Spleen (tissue), 11 donors: ENCODE results near the gene TFG. TPM values are rescaled to one million over a fixed set of nuclear protein-coding genes. Genes with fewer than 3 reads are reported as not detected.
A peak's percentile ranks its signal among the peaks of the same experiment; 100 is the strongest.

Experiments
- DNase-seq: peaks from one replicate; pipeline ENCODE4 v3.0.0-alpha.2; 2020
- H3K27ac ChIP-seq, 8 donors: fragments of 200-600 bp; sonication (generic) in 7 of 8; 1 replicate in 4 of 8; 2 replicates in 4 of 8; pipeline versions ENCODE4 v1.5.0 to v1.8.0; 2016 to 2021; ENCODE audit warnings: inconsistent platforms in 4 of 8, mild to moderate bottlenecking in 4 of 8, moderate library complexity in 1 of 8
- H3K27me3 ChIP-seq, 7 donors: fragments of 200-600 bp; sonication (generic) in 6 of 7; replicated peaks in 1 of 7; 1 replicate in 4 of 7; 2 replicates in 3 of 7; pipeline versions ENCODE4 v1.5.0 to v1.8.0; 2016 to 2021; ENCODE audit warnings: inconsistent platforms in 3 of 7, mild to moderate bottlenecking in 1 of 7
- H3K36me3 ChIP-seq, 6 donors: fragments of 200-600 bp; sonication (generic) in 5 of 6; 1 replicate in 4 of 6; 2 replicates in 2 of 6; pipeline versions ENCODE4 v1.5.0 to v1.8.0; 2016 to 2021; ENCODE audit warnings: inconsistent platforms in 2 of 6
- H3K4me1 ChIP-seq, 6 donors: fragments of 200-600 bp; sonication (generic) in 5 of 6; 1 replicate in 3 of 6; 2 replicates in 3 of 6; pipeline versions ENCODE4 v1.5.0 to v1.8.0; 2016 to 2021; ENCODE audit warnings: inconsistent platforms in 3 of 6
- H3K4me3 ChIP-seq, 8 donors: fragments of 200-600 bp; sonication (generic) in 7 of 8; 1 replicate in 4 of 8; 2 replicates in 4 of 8; pipeline versions ENCODE4 v1.5.0 to v1.8.0; 2016 to 2021; ENCODE audit warnings: inconsistent platforms in 4 of 8, mild to moderate bottlenecking in 4 of 8, moderate library complexity in 2 of 8
- H3K9me3 ChIP-seq, 8 donors: fragments of 200-600 bp; sonication (generic) in 7 of 8; 1 replicate in 4 of 8; 2 replicates in 4 of 8; pipeline versions ENCODE4 v1.5.0 to v1.8.0; 2016 to 2021; ENCODE audit warnings: inconsistent platforms in 4 of 8
- POLR2A ChIP-seq, 3 donors: fragments of 450-650 bp; IDR thresholded peaks; one replicate each; pipeline ENCODE4 v1.5.1; 2017; ENCODE audit warnings: antibody characterized with exemption in 3 of 3, mild to moderate bottlenecking in 1 of 3
- POLR2AphosphoS5 ChIP-seq, 3 donors: sonication (generic); formaldehyde crosslinking; IDR thresholded peaks; one replicate each; pipeline ENCODE4 v1.5.1; 2017; ENCODE audit warnings: antibody characterized with exemption in 3 of 3
- WGBS, 5 donors: extraction: QIAGEN DNeasy Blood & Tissue Kit in 3 of 5; methylation state at CpG; one replicate each; pipeline versions ENCODE4 v1.1.5 to v1.1.7; 2013 to 2018; 5-methylcytosine and 5-hydroxymethylcytosine counted together
- intact Hi-C: fragments of 100-400 bp; cut with DNase I; formaldehyde crosslinking; loops from one replicate; pipeline ENCODE4 v1.15.0; 2023; ENCODE audit warnings: low total_unique reads
- polyA plus RNA-seq, 3 donors: library from polyadenylated mRNA; stranded (reverse); fragments of 200-250 nt; gene quantifications; one replicate each; pipeline ENCODE4 v1.2.1, GENCODE V29; 2013
- total RNA-seq, 7 donors: library from RNA; depleted of rRNA in 3 of 7; stranded (reverse); fragments of >200 nt in 3 of 7; fragmentation: NEBNext Ultra II Directional in 4 of 7; extraction: Animal tissue kit (Norgen Biotek cat#: 25700) in 4 of 7; gene quantifications; one replicate each; pipeline versions ENCODE4 v1.1.0 to v1.2.1, GENCODE V29; 2016 to 2021
- TF ChIP-seq, protein P1 (sequence below), 11 experiments: fragments of 200-600 bp in 7 of 11; fragments of 450-650 bp in 4 of 11; sonication (generic) in 4 of 11; IDR thresholded peaks in 8 of 11; conservative IDR thresholded peaks in 3 of 11; 1 replicate in 7 of 11; 2 replicates in 4 of 11; pipeline versions ENCODE4 v1.4.0 to v1.8.0; 2016 to 2021; ENCODE audit warnings: antibody characterized with exemption in 11 of 11, inconsistent platforms in 4 of 11, mild to moderate bottlenecking in 1 of 11
- donor health status: healthy with polysubstance abuse.
- donor health status: DM: no; HTN: no; CAD: no; lungs with moderate emphysema.
- donor health status: DM: no; HTN: no; CAD: no.
- donor health status: Bipolar disorder and iron deficiency.
- donor health status: healthy.
- donor health status: DM: no; HTN: no; CAD: no.
- donor health status: DM: yes; HTN: yes; CAD: no.

TFG gene
- total and polyA plus RNA-seq, 10 donors: 28.0 to 70.8 (median 56.4) TPM

DNA sequence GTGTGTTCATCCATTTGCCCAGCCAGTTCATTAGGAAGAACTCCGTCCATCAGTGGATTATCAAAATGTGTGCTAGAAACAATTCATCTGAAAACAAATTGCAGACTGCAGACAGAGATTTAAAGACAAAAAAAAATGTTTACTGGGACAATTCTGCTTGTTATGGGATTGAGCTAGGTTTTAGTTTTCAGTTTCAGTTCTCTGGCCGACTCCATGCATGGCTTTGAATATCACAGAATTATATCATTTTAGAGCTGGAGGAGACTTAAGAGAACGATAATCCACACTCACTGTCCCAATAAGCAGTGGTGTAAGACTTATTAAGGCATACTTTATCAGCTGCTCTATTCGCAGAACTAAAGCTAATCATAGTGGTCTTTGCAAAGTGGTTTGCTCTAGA lies 51.1 kb downstream of the TFG start:
- no peaks in the 10 kb centered on the region for H3K4me1 ChIP-seq
- no peaks in the 10 kb centered on the region for H3K9me3 ChIP-seq
- intact Hi-C loops: no loop called here
- H3K27me3 ChIP-seq: no peaks in the 10 kb centered on the region
- TF ChIP-seq, protein P1, sequence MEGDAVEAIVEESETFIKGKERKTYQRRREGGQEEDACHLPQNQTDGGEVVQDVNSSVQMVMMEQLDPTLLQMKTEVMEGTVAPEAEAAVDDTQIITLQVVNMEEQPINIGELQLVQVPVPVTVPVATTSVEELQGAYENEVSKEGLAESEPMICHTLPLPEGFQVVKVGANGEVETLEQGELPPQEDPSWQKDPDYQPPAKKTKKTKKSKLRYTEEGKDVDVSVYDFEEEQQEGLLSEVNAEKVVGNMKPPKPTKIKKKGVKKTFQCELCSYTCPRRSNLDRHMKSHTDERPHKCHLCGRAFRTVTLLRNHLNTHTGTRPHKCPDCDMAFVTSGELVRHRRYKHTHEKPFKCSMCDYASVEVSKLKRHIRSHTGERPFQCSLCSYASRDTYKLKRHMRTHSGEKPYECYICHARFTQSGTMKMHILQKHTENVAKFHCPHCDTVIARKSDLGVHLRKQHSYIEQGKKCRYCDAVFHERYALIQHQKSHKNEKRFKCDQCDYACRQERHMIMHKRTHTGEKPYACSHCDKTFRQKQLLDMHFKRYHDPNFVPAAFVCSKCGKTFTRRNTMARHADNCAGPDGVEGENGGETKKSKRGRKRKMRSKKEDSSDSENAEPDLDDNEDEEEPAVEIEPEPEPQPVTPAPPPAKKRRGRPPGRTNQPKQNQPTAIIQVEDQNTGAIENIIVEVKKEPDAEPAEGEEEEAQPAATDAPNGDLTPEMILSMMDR (IDR thresholded peaks at IDR 0.05 in 8 of 11, conservative IDR thresholded peaks at IDR 0.05 in 3 of 11): no peak
- no peak for TF ChIP-seq POLR2AphosphoS5 (IDR thresholded peaks at IDR 0.05)
- TF ChIP-seq POLR2A (IDR thresholded peaks at IDR 0.05): no peak
- H3K4me3 ChIP-seq: no peak overlapping the region
- H3K36me3 ChIP-seq: peaks cover 0 to 6% (median 0%) of the 10 kb centered on the region in 6 donors
- no peak for DNase-seq
- H3K27ac ChIP-seq: peak overlapping the region in 2 of 8 donors; percentile 5 to 13
- WGBS, 5 donors: 60 to 73% (median 70%) methylated on average over 4 of the region's 4 CpGs

DNA sequence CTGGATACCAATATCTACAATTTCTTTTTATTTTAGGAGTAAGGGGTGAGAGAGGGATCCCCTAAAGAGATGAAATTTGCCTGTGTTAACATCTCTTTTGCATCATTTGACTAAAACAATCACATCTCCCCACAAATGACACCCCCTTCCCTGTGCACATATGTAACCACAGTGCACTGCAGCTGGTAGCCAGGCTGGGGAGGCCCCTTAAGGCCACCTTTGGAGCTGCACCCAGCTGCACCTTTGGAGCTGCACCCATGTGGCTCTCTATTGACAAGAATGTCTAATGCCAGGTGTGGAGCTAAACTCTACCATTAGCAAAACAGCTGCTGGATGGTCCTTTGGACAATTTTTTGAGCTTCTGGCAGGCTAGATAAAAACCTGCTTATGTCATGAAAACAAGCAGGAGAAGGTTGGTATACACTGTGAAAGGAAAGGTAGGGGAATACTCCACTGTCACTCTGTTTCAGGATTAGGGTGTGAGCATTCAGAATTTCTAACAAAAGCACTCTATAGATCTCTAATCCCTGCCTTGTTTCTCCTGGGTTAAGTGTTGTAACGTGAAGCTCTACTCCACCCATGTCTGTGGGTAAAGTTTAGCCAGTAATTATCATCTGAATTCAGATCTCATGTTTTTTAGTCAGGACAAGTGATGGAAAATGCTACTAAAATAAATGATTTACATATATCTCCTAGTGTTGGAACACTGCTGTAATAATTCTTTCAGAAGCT lies 52.1 kb downstream of the TFG start:
- 78 to 91% (median 82%) methylated on average over 1 of the region's 1 CpG for WGBS, 5 donors
- H3K27ac ChIP-seq: no peak overlapping the region

GRCh38 chr3:100761951-100762350 lies 52.7 kb downstream of the TFG start:
- Histone ChIP-seq H3K27me3 (no peaks in the 10 kb centered on the region), H3K4me3 (no peak overlapping the region), H3K4me1 (no peaks in the 10 kb centered on the region), H3K36me3 (no peaks in the 10 kb centered on the region), H3K27ac (no peak overlapping the region), H3K9me3 (no peaks in the 10 kb centered on the region)
- intact Hi-C loops: no loop called here
- no peak for DNase-seq
- TF ChIP-seq, protein P1 (IDR thresholded peaks at IDR 0.05 in 8 of 11, conservative IDR thresholded peaks at IDR 0.05 in 3 of 11): no peak
- TF ChIP-seq POLR2AphosphoS5 (IDR thresholded peaks at IDR 0.05) (no peak), POLR2A (IDR thresholded peaks at IDR 0.05) (no peak)

More for the DNA sequence above, 52.1 kb downstream of the TFG start:
- no peak for DNase-seq
- intact Hi-C loops: no loop called here
- no peaks in the 10 kb centered on the region for H3K9me3 ChIP-seq
- no peaks in the 10 kb centered on the region for H3K36me3 ChIP-seq
- H3K4me3 ChIP-seq: no peak overlapping the region
- no peaks in the 10 kb centered on the region for H3K27me3 ChIP-seq
- TF ChIP-seq, protein P1 (IDR thresholded peaks at IDR 0.05 in 8 of 11, conservative IDR thresholded peaks at IDR 0.05 in 3 of 11): peak in 1 of 11 experiments; percentile 22
- TF ChIP-seq POLR2A (IDR thresholded peaks at IDR 0.05): no peak
- H3K4me1 ChIP-seq: no peaks in the 10 kb centered on the region

DNA sequence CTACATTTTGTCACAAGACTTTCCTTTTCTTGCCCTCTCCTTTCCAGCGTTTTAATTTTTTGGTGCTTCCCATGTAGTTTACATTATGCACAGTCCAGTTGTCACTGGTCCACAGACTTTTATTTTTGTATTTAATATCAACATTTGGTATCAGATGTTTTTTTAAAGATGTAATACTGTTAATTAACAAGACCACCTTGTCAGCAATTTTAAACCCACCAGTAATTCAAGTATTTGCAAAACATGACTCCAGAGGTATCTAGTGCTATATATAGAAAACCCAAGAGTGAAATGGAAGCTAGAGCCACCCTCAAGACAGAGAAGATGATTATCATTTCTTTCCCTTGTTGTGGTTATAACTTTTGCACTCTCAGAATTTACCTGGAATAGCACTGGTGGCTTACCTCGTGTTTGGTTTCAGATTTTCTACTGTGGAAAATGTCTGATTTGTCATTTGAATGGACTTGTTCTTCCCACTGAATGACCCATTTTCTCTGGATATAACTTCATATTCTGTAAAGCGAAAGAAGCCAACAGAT lies 56.2 kb downstream of the TFG start:
- WGBS, 5 donors: 79 to 86% (median 84%) methylated on average over 3 of the region's 3 CpGs
- intact Hi-C loops: no loop called here

More for the DNA sequence above, 56.2 kb downstream of the TFG start:
- TF ChIP-seq POLR2AphosphoS5 (IDR thresholded peaks at IDR 0.05) (no peak), POLR2A (IDR thresholded peaks at IDR 0.05) (no peak)
- TF ChIP-seq, protein P1 (IDR thresholded peaks at IDR 0.05 in 8 of 11, conservative IDR thresholded peaks at IDR 0.05 in 3 of 11): no peak
- no peak for DNase-seq
- no peaks in the 10 kb centered on the region for H3K27me3 ChIP-seq
- H3K36me3 ChIP-seq: no peaks in the 10 kb centered on the region
- no peaks in the 10 kb centered on the region for H3K9me3 ChIP-seq
- no peak overlapping the region for H3K4me3 ChIP-seq
- H3K4me1 ChIP-seq: no peaks in the 10 kb centered on the region
- H3K27ac ChIP-seq: no peak overlapping the region
